CD8-positive, alpha-beta memory T cell (primary cell): ENCODE results near the gene RYR2. TPM values are rescaled to one million over a fixed set of nuclear protein-coding genes. Genes with fewer than 3 reads are reported as not detected.
"Not testable (repeated sequence)": the region's sequence is repeated elsewhere in the genome, so short reads cannot be mapped to it uniquely, and the experiment has no call there.

Source experiments
- CTCF ChIA-PET: fragments of 350-600 bp; sonication (Branson Sonifier 250); formaldehyde crosslinking; loops from one replicate; lab custom pipeline; 2021; ENCODE audit warnings: antibody characterized with exemption; lab: Charles Lee
- POLR2A ChIA-PET: fragments of 350-600 bp; sonication (Branson Sonifier 250); formaldehyde crosslinking; loops from one replicate; lab custom pipeline; 2021; ENCODE audit warnings: antibody characterized with exemption; lab: Charles Lee
- DNase-seq, 5 donors: peaks; one replicate each; pipeline versions ENCODE4 v3.0.0 to v3.0.0-alpha.2; 2020 to 2022; ENCODE audit warnings: mixed read lengths in 1 of 5
- H3K27ac ChIP-seq: one replicate; pipeline ENCODE4 v1.7.0; 2013; ENCODE audit warnings: low read depth, mild to moderate bottlenecking, low read length, moderate library complexity
- H3K27me3 ChIP-seq: 2 replicates; pipeline ENCODE4 v1.7.0; 2013; ENCODE audit warnings: low read length, mild to moderate bottlenecking; ENCODE audit not compliant: insufficient read depth, poor library complexity, severe bottlenecking
- H3K36me3 ChIP-seq: 2 replicates; pipeline ENCODE4 v1.7.0; 2013; ENCODE audit warnings: mild to moderate bottlenecking, low read length, moderate library complexity; ENCODE audit not compliant: insufficient read depth
- H3K4me1 ChIP-seq: 2 replicates; pipeline ENCODE4 v1.7.0; 2013; ENCODE audit warnings: mild to moderate bottlenecking, low read length, moderate library complexity; ENCODE audit not compliant: insufficient read depth
- H3K4me3 ChIP-seq: 2 replicates; pipeline ENCODE4 v1.7.0; 2013; ENCODE audit warnings: mild to moderate bottlenecking, low read length
- H3K9me3 ChIP-seq: 2 replicates; pipeline ENCODE4 v1.7.0; 2013; ENCODE audit warnings: mild to moderate bottlenecking, low read length
- H3K27ac Mint-ChIP-seq, 8 donors: one replicate each; pipeline ENCODE4 v1.8.0; 2020 to 2021; ENCODE audit warnings: mixed read lengths in 8 of 8, mild to moderate bottlenecking in 6 of 8, inconsistent platforms in 3 of 8, moderate library complexity in 3 of 8
- H3K27me3 Mint-ChIP-seq, 2 donors: one replicate each; pipeline ENCODE4 v1.8.0; 2020 to 2021; ENCODE audit warnings: mixed read lengths in 2 of 2, mild to moderate bottlenecking in 1 of 2, moderate library complexity in 1 of 2
- H3K36me3 Mint-ChIP-seq, 3 donors: one replicate each; pipeline ENCODE4 v1.8.0; 2020 to 2021; ENCODE audit warnings: mixed read lengths in 3 of 3, inconsistent platforms in 1 of 3, mild to moderate bottlenecking in 1 of 3
- H3K4me1 Mint-ChIP-seq, 3 donors: one replicate each; pipeline ENCODE4 v1.8.0; 2020 to 2021; ENCODE audit warnings: mixed read lengths in 3 of 3, inconsistent platforms in 1 of 3, mild to moderate bottlenecking in 1 of 3
- H3K4me3 Mint-ChIP-seq, 7 donors: one replicate each; pipeline ENCODE4 v1.8.0; 2020 to 2021; ENCODE audit warnings: mixed read lengths in 7 of 7, mild to moderate bottlenecking in 6 of 7, moderate library complexity in 4 of 7, inconsistent platforms in 2 of 7
- H3K9me3 Mint-ChIP-seq, 5 donors: one replicate each; pipeline ENCODE4 v1.8.0; 2020 to 2022; ENCODE audit warnings: mixed read lengths in 5 of 5, mild to moderate bottlenecking in 3 of 5, moderate library complexity in 2 of 5, inconsistent platforms in 1 of 5
- polyA plus RNA-seq: library from polyadenylated mRNA; unstranded; fragments of 300-500 nt; fragmentation: Illumina TruSeq; gene quantifications from one replicate; pipeline ENCODE4 v1.2.3, GENCODE V29; 2021
- total RNA-seq, 2 experiments: library from RNA; stranded (reverse); gene quantifications; one replicate each; pipeline ENCODE4 v1.2.3, GENCODE V29; 2021

RYR2 gene
- total and polyA plus RNA-seq, 3 experiments from 2014 or later, result 0.06 to 0.13 (median 0.11) TPM

- POLR2A ChIA-PET, result no interaction called here
Observed at GRCh38 chr1:237139732-237140131, 97.7 kb downstream of the RYR2 start.

GRCh38 chr1:237140986-237141385 lies 99.0 kb downstream of the RYR2 start:
- DNase-seq, result no peak
- CTCF ChIA-PET, result no interaction called here
- peaks cover 0 to 2% (median 0%) of the 10 kb centered on the region in 5 donors for H3K9me3 Mint-ChIP-seq
- H3K4me3 Mint-ChIP-seq, result no peak overlapping the region
- no peaks in the 10 kb centered on the region for H3K9me3 ChIP-seq
- POLR2A ChIA-PET, result no interaction called here
- H3K4me1 Mint-ChIP-seq, result no peaks in the 10 kb centered on the region
- H3K4me3 ChIP-seq, result no peak overlapping the region
- peaks cover 5 to 7% of the 10 kb centered on the region in 2 donors for H3K27me3 Mint-ChIP-seq
- no peaks in the 10 kb centered on the region for H3K36me3 Mint-ChIP-seq
- H3K27ac ChIP-seq, result no peak overlapping the region
- H3K36me3 ChIP-seq, result no peaks in the 10 kb centered on the region
- no peak overlapping the region for H3K27ac Mint-ChIP-seq
- no peaks in the 10 kb centered on the region for H3K27me3 ChIP-seq
- H3K4me1 ChIP-seq, result no peaks in the 10 kb centered on the region

More at GRCh38 chr1:237139732-237140131, 97.7 kb downstream of the RYR2 start:
- Histone ChIP-seq H3K36me3 (no peaks in the 10 kb centered on the region), H3K27ac (no peak overlapping the region), H3K9me3 (no peaks in the 10 kb centered on the region), H3K27me3 (no peaks in the 10 kb centered on the region), H3K4me3 (no peak overlapping the region), H3K4me1 (no peaks in the 10 kb centered on the region)
- Mint-ChIP-seq H3K27ac (no peak overlapping the region), H3K4me3 (no peak overlapping the region), H3K4me1 (no peaks in the 10 kb centered on the region), H3K36me3 (no peaks in the 10 kb centered on the region), H3K27me3 (peaks cover 5% of the 10 kb centered on the region in 2 donors), H3K9me3 (peaks cover 0 to 3% (median 2%) of the 10 kb centered on the region in 5 donors)
- no peak for DNase-seq
- CTCF ChIA-PET, result no interaction called here

- ChIA-PET CTCF (no interaction called here), POLR2A (no interaction called here)
- H3K9me3 ChIP-seq, result no peaks in the 10 kb centered on the region
- H3K36me3 ChIP-seq, result no peaks in the 10 kb centered on the region
- Mint-ChIP-seq H3K9me3 (peaks cover 0 to 2% (median 0%) of the 10 kb centered on the region in 5 donors), H3K4me1 (no peaks in the 10 kb centered on the region), H3K4me3 (no peak overlapping the region), H3K27me3 (peaks cover 5 to 9% of the 10 kb centered on the region in 2 donors), H3K27ac (no peak overlapping the region), H3K36me3 (no peaks in the 10 kb centered on the region)
- H3K27me3 ChIP-seq, result no peaks in the 10 kb centered on the region
- H3K4me1 ChIP-seq, result no peaks in the 10 kb centered on the region
- H3K27ac ChIP-seq, result no peak overlapping the region
- no peak for DNase-seq
- no peak overlapping the region for H3K4me3 ChIP-seq
Observed at GRCh38 chr1:237141502-237141901, 99.5 kb downstream of the RYR2 start.

GRCh38 chr1:237145379-237146135 lies 103.6 kb downstream of the RYR2 start:
- Histone ChIP-seq H3K27me3 (no peaks in the 10 kb centered on the region), H3K4me3 (no peak overlapping the region), H3K27ac (no peak overlapping the region), H3K36me3 (no peaks in the 10 kb centered on the region), H3K4me1 (no peaks in the 10 kb centered on the region), H3K9me3 (no peaks in the 10 kb centered on the region)
- H3K36me3 Mint-ChIP-seq, result no peaks in the 10 kb centered on the region
- H3K4me3 Mint-ChIP-seq, result no peak overlapping the region
- H3K9me3 Mint-ChIP-seq, result peaks cover 0 to 1% (median 0%) of the 10 kb centered on the region in 5 donors
- H3K27me3 Mint-ChIP-seq, result peaks cover 4 to 16% of the 10 kb centered on the region in 2 donors
- DNase-seq, result no peak
- ChIA-PET POLR2A (no interaction called here), CTCF (no interaction called here)
- no peaks in the 10 kb centered on the region for H3K4me1 Mint-ChIP-seq
- H3K27ac Mint-ChIP-seq, result no peak overlapping the region

- Mint-ChIP-seq H3K9me3 (peaks cover 0 to 1% (median 0%) of the 10 kb centered on the region in 5 donors), H3K36me3 (no peaks in the 10 kb centered on the region), H3K27me3 (peaks cover 3 to 16% of the 10 kb centered on the region in 2 donors), H3K4me3 (no peak overlapping the region), H3K4me1 (no peaks in the 10 kb centered on the region), H3K27ac (no peak overlapping the region)
- Histone ChIP-seq H3K36me3 (no peaks in the 10 kb centered on the region), H3K27ac (no peak overlapping the region), H3K4me3 (no peak overlapping the region), H3K27me3 (no peaks in the 10 kb centered on the region), H3K4me1 (no peaks in the 10 kb centered on the region), H3K9me3 (no peaks in the 10 kb centered on the region)
- ChIA-PET POLR2A (no interaction called here), CTCF (no interaction called here)
- no peak for DNase-seq
Observed at GRCh38 chr1:237146241-237146640, 104.3 kb downstream of the RYR2 start.

DNA sequence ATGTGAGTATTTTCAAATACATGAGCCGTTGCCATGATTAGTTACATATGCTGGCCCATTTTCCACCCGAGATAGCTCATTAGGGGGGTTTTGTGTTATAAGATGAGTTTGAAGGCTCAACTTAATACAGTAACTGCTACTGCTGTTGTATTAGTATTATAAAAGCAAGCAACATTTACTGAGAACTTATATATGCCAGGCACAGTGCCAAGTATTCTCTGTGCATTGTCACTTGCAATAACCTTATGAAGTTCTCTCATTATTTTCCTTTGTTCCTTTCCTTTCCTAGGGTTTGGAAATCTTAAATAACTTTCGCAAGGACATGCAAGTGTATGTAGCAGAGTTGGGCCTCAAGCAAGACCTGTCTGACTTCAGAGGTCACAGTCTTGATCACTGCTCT lies 107.9 kb downstream of the RYR2 start:
- CTCF ChIA-PET, result no interaction called here
- no peaks in the 10 kb centered on the region for H3K4me1 Mint-ChIP-seq

GRCh38 chr1:237151979-237152378 lies 110.0 kb downstream of the RYR2 start:
- not testable (repeated sequence) for H3K4me3 Mint-ChIP-seq

More for the DNA sequence above, 107.9 kb downstream of the RYR2 start:
- Mint-ChIP-seq H3K27me3 (peaks cover 6 to 12% of the 10 kb centered on the region in 2 donors), H3K27ac (no peak overlapping the region), H3K9me3 (no peaks in the 10 kb centered on the region), H3K36me3 (no peaks in the 10 kb centered on the region), H3K4me3 (no peak overlapping the region)
- Histone ChIP-seq H3K36me3 (no peaks in the 10 kb centered on the region), H3K9me3 (no peaks in the 10 kb centered on the region), H3K27me3 (no peaks in the 10 kb centered on the region), H3K4me3 (no peak overlapping the region), H3K27ac (no peak overlapping the region), H3K4me1 (no peaks in the 10 kb centered on the region)
- POLR2A ChIA-PET, result no interaction called here
- DNase-seq, result no peak

DNA sequence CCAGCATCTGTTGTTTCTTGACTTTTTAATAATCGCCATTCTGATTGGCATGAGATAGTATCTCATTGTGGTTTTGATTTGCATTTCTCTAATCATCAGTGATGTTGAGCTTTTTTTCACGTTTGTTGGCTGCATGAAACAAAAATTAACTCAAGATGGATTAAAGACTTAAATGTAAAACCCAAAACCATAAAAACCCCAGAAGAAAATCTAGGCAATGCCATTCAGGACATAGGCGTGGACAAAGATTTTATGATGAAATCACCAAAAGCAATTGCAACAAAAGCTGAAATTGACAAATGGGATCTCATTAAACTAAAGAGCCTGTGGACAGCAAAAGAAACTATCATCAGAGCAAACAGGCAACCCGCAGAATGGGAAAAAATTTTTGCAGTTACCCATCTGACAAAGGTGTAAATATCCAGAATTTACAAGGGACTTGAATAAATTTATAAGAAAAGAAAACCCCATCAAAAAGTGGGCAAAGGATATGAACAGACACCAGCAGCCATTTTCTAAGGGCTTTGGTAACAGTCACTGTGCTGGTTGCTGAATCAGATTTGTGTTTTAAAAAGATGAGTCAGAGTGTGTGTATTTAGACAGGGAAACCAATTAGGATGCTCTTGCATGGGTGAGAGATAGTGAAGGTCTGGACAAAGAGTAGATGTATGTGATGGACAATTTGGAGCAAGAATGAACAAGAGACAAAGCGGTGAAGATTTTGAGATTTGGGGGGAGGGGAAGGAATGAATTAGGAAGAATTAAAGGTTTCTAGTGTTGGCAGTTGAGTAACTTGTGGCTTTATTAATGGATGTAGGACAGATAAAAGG lies 110.7 kb downstream of the RYR2 start:
- no peaks in the 10 kb centered on the region for H3K9me3 Mint-ChIP-seq
- POLR2A ChIA-PET, result no interaction called here
- no peaks in the 10 kb centered on the region for H3K36me3 Mint-ChIP-seq
- Histone ChIP-seq H3K4me3 (no peak overlapping the region), H3K27me3 (no peaks in the 10 kb centered on the region), H3K4me1 (no peaks in the 10 kb centered on the region), H3K27ac (no peak overlapping the region), H3K36me3 (no peaks in the 10 kb centered on the region), H3K9me3 (no peaks in the 10 kb centered on the region)
- H3K27ac Mint-ChIP-seq, result no peak overlapping the region
- CTCF ChIA-PET, result no interaction called here
- no peaks in the 10 kb centered on the region for H3K4me1 Mint-ChIP-seq
- H3K4me3 Mint-ChIP-seq, result no peak overlapping the region
- H3K27me3 Mint-ChIP-seq, result peaks cover 9 to 18% of the 10 kb centered on the region in 2 donors
- no peak for DNase-seq

More at GRCh38 chr1:237151979-237152378, 110.0 kb downstream of the RYR2 start:
- H3K9me3 Mint-ChIP-seq, CTCF ChIA-PET, H3K36me3 ChIP-seq, H3K9me3 ChIP-seq, DNase-seq, H3K4me1 ChIP-seq, H3K27me3 ChIP-seq, H3K27ac ChIP-seq, H3K36me3 Mint-ChIP-seq, H3K4me1 Mint-ChIP-seq, H3K4me3 ChIP-seq, POLR2A ChIA-PET, H3K27ac Mint-ChIP-seq: not testable (repeated sequence)
- H3K27me3 Mint-ChIP-seq, result peaks cover 9 to 18% of the 10 kb centered on the region in 2 donors
